Measurements from ENCODE around the gene ACOT12.

DNA sequence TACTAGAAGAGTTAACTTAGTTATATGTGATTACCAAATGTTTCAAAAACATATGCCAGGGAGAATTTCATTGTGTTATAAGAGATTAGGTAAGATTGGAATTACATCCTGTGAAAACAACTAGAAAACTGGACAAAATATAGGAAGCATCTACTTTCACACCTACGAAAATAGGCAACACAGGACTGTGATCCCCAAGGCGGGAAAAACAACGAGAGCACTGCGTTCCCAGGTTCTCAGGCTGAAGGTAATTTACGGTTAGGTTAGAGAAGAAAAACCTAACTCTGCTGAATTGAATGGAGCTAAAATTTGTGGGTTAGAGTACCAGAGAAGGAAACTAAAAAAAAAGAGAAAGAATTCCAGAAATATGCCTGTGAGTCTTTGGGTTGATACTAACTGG is 28.4 kb downstream of the ACOT12 start:
- TF ChIP-seq, protein P1, sequence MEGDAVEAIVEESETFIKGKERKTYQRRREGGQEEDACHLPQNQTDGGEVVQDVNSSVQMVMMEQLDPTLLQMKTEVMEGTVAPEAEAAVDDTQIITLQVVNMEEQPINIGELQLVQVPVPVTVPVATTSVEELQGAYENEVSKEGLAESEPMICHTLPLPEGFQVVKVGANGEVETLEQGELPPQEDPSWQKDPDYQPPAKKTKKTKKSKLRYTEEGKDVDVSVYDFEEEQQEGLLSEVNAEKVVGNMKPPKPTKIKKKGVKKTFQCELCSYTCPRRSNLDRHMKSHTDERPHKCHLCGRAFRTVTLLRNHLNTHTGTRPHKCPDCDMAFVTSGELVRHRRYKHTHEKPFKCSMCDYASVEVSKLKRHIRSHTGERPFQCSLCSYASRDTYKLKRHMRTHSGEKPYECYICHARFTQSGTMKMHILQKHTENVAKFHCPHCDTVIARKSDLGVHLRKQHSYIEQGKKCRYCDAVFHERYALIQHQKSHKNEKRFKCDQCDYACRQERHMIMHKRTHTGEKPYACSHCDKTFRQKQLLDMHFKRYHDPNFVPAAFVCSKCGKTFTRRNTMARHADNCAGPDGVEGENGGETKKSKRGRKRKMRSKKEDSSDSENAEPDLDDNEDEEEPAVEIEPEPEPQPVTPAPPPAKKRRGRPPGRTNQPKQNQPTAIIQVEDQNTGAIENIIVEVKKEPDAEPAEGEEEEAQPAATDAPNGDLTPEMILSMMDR (conservative IDR thresholded peaks at IDR 0.05; ENCODE audit: low read depth in 2 of 2), result no peak
- TF ChIP-seq CREB1 (CRISPR knock-in tag; IDR thresholded peaks at IDR 0.05; ENCODE audit: low read depth) (no peak), POLR2AphosphoS5 (IDR thresholded peaks at IDR 0.05; ENCODE audit: low read depth) (no peak), EZH2 (IDR thresholded peaks at IDR 0.05; ENCODE audit: low read depth, unreplicated experiment) (no peak), STAT1 (IDR thresholded peaks at IDR 0.05; ENCODE audit: unreplicated experiment) (no peak), NANOG (IDR thresholded peaks at IDR 0.05; ENCODE audit: borderline replicate concordance) (no peak), EZH2phosphoT487 (IDR thresholded peaks at IDR 0.05; ENCODE audit: unreplicated experiment) (no peak), ZNF331 (CRISPR knock-in tag; IDR thresholded peaks at IDR 0.05; ENCODE audit: low read depth) (no peak), JUNB (IDR thresholded peaks at IDR 0.05; ENCODE audit: unreplicated experiment) (no peak), ZNF114 (CRISPR knock-in tag; IDR thresholded peaks at IDR 0.05) (no peak)
- TF ChIP-seq, protein P2, sequence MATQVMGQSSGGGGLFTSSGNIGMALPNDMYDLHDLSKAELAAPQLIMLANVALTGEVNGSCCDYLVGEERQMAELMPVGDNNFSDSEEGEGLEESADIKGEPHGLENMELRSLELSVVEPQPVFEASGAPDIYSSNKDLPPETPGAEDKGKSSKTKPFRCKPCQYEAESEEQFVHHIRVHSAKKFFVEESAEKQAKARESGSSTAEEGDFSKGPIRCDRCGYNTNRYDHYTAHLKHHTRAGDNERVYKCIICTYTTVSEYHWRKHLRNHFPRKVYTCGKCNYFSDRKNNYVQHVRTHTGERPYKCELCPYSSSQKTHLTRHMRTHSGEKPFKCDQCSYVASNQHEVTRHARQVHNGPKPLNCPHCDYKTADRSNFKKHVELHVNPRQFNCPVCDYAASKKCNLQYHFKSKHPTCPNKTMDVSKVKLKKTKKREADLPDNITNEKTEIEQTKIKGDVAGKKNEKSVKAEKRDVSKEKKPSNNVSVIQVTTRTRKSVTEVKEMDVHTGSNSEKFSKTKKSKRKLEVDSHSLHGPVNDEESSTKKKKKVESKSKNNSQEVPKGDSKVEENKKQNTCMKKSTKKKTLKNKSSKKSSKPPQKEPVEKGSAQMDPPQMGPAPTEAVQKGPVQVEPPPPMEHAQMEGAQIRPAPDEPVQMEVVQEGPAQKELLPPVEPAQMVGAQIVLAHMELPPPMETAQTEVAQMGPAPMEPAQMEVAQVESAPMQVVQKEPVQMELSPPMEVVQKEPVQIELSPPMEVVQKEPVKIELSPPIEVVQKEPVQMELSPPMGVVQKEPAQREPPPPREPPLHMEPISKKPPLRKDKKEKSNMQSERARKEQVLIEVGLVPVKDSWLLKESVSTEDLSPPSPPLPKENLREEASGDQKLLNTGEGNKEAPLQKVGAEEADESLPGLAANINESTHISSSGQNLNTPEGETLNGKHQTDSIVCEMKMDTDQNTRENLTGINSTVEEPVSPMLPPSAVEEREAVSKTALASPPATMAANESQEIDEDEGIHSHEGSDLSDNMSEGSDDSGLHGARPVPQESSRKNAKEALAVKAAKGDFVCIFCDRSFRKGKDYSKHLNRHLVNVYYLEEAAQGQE (IDR thresholded peaks at IDR 0.05; ENCODE audit: unreplicated experiment), result no peak
- TF ChIP-seq, protein P3, sequence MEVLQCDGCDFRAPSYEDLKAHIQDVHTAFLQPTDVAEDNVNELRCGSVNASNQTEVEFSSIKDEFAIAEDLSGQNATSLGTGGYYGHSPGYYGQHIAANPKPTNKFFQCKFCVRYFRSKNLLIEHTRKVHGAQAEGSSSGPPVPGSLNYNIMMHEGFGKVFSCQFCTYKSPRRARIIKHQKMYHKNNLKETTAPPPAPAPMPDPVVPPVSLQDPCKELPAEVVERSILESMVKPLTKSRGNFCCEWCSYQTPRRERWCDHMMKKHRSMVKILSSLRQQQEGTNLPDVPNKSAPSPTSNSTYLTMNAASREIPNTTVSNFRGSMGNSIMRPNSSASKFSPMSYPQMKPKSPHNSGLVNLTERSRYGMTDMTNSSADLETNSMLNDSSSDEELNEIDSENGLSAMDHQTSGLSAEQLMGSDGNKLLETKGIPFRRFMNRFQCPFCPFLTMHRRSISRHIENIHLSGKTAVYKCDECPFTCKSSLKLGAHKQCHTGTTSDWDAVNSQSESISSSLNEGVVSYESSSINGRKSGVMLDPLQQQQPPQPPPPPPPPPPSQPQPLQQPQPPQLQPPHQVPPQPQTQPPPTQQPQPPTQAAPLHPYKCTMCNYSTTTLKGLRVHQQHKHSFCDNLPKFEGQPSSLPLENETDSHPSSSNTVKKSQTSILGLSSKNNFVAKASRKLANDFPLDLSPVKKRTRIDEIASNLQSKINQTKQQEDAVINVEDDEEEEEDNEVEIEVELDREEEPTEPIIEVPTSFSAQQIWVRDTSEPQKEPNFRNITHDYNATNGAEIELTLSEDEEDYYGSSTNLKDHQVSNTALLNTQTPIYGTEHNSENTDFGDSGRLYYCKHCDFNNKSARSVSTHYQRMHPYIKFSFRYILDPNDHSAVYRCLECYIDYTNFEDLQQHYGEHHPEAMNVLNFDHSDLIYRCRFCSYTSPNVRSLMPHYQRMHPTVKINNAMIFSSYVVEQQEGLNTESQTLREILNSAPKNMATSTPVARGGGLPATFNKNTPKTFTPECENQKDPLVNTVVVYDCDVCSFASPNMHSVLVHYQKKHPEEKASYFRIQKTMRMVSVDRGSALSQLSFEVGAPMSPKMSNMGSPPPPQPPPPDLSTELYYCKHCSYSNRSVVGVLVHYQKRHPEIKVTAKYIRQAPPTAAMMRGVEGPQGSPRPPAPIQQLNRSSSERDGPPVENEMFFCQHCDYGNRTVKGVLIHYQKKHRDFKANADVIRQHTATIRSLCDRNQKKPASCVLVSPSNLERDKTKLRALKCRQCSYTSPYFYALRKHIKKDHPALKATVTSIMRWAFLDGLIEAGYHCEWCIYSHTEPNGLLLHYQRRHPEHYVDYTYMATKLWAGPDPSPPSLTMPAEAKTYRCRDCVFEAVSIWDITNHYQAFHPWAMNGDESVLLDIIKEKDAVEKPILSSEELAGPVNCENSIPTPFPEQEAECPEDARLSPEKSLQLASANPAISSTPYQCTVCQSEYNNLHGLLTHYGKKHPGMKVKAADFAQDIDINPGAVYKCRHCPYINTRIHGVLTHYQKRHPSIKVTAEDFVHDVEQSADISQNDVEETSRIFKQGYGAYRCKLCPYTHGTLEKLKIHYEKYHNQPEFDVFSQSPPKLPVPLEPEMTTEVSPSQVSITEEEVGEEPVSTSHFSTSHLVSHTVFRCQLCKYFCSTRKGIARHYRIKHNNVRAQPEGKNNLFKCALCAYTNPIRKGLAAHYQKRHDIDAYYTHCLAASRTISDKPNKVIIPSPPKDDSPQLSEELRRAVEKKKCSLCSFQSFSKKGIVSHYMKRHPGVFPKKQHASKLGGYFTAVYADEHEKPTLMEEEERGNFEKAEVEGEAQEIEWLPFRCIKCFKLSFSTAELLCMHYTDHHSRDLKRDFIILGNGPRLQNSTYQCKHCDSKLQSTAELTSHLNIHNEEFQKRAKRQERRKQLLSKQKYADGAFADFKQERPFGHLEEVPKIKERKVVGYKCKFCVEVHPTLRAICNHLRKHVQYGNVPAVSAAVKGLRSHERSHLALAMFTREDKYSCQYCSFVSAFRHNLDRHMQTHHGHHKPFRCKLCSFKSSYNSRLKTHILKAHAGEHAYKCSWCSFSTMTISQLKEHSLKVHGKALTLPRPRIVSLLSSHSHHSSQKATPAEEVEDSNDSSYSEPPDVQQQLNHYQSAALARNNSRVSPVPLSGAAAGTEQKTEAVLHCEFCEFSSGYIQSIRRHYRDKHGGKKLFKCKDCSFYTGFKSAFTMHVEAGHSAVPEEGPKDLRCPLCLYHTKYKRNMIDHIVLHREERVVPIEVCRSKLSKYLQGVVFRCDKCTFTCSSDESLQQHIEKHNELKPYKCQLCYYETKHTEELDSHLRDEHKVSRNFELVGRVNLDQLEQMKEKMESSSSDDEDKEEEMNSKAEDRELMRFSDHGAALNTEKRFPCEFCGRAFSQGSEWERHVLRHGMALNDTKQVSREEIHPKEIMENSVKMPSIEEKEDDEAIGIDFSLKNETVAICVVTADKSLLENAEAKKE (CRISPR knock-in tag; IDR thresholded peaks at IDR 0.05), result no peak
- TF ChIP-seq, protein P4, sequence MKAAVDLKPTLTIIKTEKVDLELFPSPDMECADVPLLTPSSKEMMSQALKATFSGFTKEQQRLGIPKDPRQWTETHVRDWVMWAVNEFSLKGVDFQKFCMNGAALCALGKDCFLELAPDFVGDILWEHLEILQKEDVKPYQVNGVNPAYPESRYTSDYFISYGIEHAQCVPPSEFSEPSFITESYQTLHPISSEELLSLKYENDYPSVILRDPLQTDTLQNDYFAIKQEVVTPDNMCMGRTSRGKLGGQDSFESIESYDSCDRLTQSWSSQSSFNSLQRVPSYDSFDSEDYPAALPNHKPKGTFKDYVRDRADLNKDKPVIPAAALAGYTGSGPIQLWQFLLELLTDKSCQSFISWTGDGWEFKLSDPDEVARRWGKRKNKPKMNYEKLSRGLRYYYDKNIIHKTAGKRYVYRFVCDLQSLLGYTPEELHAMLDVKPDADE (IDR thresholded peaks at IDR 0.05), result no peak

Measured in GM23338 (cell line).